Calu3 (cell line): ENCODE measurements around the gene FAHD1. TPM values are rescaled to one million over a fixed set of nuclear protein-coding genes. Genes with fewer than 3 reads are reported as not detected.
A peak's percentile ranks its signal among the peaks of the same experiment; 100 is the strongest.

Source experiments
- BruUV-seq: library from RNA; stranded (reverse); fragments of 400-500 nt; replicated peaks from 2 replicates; lab custom pipeline; 2021; lab: Mats Ljungman, UMichigan
- CTCF ChIA-PET: fragments of 300-600 bp; sonication (Branson Sonifier 250); formaldehyde crosslinking; loops from one replicate; lab custom pipeline; 2022; ENCODE audit warnings: antibody characterized with exemption; lab: Charles Lee
- DNase-seq: peaks from one replicate; pipeline ENCODE4 v3.0.0; 2022
- H3K27ac Mint-ChIP-seq: one replicate; pipeline ENCODE4 v1.8.0; 2022; ENCODE audit warnings: mixed read lengths; ENCODE audit not compliant: unreplicated experiment
- H3K27me3 Mint-ChIP-seq: one replicate; pipeline ENCODE4 v1.8.0; 2022; ENCODE audit warnings: mixed read lengths; ENCODE audit not compliant: unreplicated experiment
- H3K36me3 Mint-ChIP-seq: one replicate; pipeline ENCODE4 v1.8.0; 2022; ENCODE audit warnings: mild to moderate bottlenecking, moderate library complexity, mixed read lengths; ENCODE audit not compliant: insufficient read depth, unreplicated experiment
- H3K4me1 Mint-ChIP-seq: one replicate; pipeline ENCODE4 v1.8.0; 2022; ENCODE audit warnings: mild to moderate bottlenecking, low read depth, mixed read lengths; ENCODE audit not compliant: unreplicated experiment
- H3K4me3 Mint-ChIP-seq: one replicate; pipeline ENCODE4 v1.8.0; 2022; ENCODE audit warnings: mild to moderate bottlenecking, low read depth, moderate library complexity, mixed read lengths; ENCODE audit not compliant: unreplicated experiment
- H3K9me3 Mint-ChIP-seq: one replicate; pipeline ENCODE4 v1.8.0; 2022; ENCODE audit warnings: low read depth, mixed read lengths; ENCODE audit not compliant: unreplicated experiment
- intact Hi-C: fragments of 100-400 bp; cut with micrococcal nuclease; formaldehyde crosslinking; loops from one replicate; pipeline ENCODE4 v1.10.0; 2022; ENCODE audit not compliant: unreplicated experiment
- total RNA-seq: library from RNA; stranded (reverse); gene quantifications from 2 replicates; pipeline ENCODE4 v1.2.3, GENCODE V29; 2022
- TF ChIP-seq, protein P1 (sequence below): fragments of 200-600 bp; IDR thresholded peaks from one replicate; pipeline ENCODE4 v1.8.0; 2022; ENCODE audit warnings: antibody characterized with exemption; ENCODE audit not compliant: unreplicated experiment

FAHD1 gene
- total RNA-seq, 1 experiment from 2014 or later, result 33.1 TPM

GRCh38 chr16:1781758-1782407 is 45.1 kb upstream of the FAHD1 start:
- Mint-ChIP-seq H3K9me3 (no peaks in the 10 kb centered on the region), H3K36me3 (peaks cover 90% of the 10 kb centered on the region), H3K27me3 (no peaks in the 10 kb centered on the region), H3K4me3 (peak overlapping the region; percentile 91), H3K4me1 (peaks cover 13% of the 10 kb centered on the region), H3K27ac (peak overlapping the region; percentile 94)
- CTCF ChIA-PET, result interaction anchor here (0.6 to 1.2 kb wide), 4 partner anchors 8 to 108 kb away, joined by 4 to 19 read pairs (median 5); partner anchors contain the start of genes EME2 and MRPS34
- BruUV-seq, result no TSS peak
- TF ChIP-seq, protein P1, sequence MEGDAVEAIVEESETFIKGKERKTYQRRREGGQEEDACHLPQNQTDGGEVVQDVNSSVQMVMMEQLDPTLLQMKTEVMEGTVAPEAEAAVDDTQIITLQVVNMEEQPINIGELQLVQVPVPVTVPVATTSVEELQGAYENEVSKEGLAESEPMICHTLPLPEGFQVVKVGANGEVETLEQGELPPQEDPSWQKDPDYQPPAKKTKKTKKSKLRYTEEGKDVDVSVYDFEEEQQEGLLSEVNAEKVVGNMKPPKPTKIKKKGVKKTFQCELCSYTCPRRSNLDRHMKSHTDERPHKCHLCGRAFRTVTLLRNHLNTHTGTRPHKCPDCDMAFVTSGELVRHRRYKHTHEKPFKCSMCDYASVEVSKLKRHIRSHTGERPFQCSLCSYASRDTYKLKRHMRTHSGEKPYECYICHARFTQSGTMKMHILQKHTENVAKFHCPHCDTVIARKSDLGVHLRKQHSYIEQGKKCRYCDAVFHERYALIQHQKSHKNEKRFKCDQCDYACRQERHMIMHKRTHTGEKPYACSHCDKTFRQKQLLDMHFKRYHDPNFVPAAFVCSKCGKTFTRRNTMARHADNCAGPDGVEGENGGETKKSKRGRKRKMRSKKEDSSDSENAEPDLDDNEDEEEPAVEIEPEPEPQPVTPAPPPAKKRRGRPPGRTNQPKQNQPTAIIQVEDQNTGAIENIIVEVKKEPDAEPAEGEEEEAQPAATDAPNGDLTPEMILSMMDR, result peak; percentile 30
- peak; percentile 59 for DNase-seq
- intact Hi-C loops, result no loop called here

- no TSS peak for BruUV-seq
- intact Hi-C loops, result no loop called here
- TF ChIP-seq, protein P1, result no peak
- Mint-ChIP-seq H3K36me3 (peaks cover 84% of the 10 kb centered on the region), H3K4me1 (peaks cover 13% of the 10 kb centered on the region), H3K27ac (peak within 1 kb of the TSS; percentile 94), H3K27me3 (no peaks in the 10 kb centered on the region), H3K9me3 (no peaks in the 10 kb centered on the region), H3K4me3 (peak within 1 kb of the TSS; percentile 91)
- CTCF ChIA-PET, result interaction anchor here (0.5 to 1.2 kb wide), 6 partner anchors 9 to 971 kb away, joined by 3 to 19 read pairs (median 4); partner anchors contain the start of genes EME2, FAHD1 and MRPS34
- DNase-seq, result peak; percentile 100
These were observed 44.4 kb upstream of the FAHD1 start, which contains the start of the genes NUBP2 and SPSB3 for GRCh38 chr16:1782408-1783264. TSS of gene NUBP2 (plus strand) at chr16:1782960. CDS start at chr16:1783021, 61 bp downstream. TSS of gene SPSB3 (minus strand) at chr16:1782571. CDS start at chr16:1781483, 1,088 bp downstream.

DNA sequence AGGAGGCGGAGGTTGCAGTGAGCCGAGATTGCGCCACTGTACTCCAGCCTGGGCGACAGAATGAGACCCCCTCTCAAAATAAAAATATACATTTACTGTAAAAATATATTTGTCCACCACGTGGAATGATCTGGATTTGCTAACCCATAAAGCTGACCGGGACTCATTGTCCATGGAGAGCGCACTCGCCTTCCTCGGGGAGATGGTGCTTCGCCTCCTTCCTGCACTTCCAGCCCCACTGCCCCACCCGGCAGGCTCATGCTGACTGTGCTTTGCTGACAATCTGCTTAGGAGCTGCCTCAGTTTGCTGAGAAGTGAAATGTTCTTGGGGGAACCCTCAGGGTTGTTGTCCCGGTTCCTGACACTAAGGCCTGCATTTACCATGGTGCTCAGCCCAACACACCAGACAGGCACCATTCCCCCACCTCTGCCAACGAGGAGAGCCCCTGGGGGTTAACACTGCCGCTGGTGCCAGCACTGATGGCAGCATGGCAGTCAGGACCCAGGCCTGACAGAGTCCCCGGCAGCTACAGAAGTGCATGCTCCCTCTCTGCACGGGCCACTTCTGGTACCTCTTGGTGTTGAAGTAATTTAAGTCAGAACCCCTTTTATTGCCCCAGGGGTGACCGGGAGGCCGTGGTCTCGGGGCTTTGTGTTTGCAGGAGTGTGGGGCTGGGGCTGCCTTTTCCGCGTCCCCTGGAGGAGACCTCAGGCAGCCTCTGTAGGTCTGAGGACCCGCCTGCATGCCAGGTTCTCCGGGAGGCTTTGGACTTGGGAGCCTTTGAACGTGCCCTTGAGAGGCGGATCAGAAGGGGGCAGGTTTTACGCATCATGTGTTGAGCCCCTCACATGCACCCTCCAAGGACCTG is 41.8 kb upstream of the FAHD1 start:
- TF ChIP-seq, protein P1, result no peak
- CTCF ChIA-PET, result interaction anchor here (0.7 kb wide), 1 partner anchor 10 kb away, joined by 3 read pairs; no protein-coding TSS in a partner anchor
- no TSS peak for BruUV-seq

GRCh38 chr16:1785846-1786170 is 41.2 kb upstream of the FAHD1 start:
- DNase-seq, result no peak
- intact Hi-C loops, result no loop called here
- TF ChIP-seq, protein P1, result no peak
- H3K36me3 Mint-ChIP-seq, result peaks cover 74% of the 10 kb centered on the region
- H3K4me3 Mint-ChIP-seq, result peak overlapping the region; percentile 12
- CTCF ChIA-PET, result no interaction called here
- no peak overlapping the region for H3K27ac Mint-ChIP-seq
- no peaks in the 10 kb centered on the region for H3K27me3 Mint-ChIP-seq
- H3K4me1 Mint-ChIP-seq, result peaks cover 11% of the 10 kb centered on the region
- no TSS peak for BruUV-seq
- no peaks in the 10 kb centered on the region for H3K9me3 Mint-ChIP-seq

More for the DNA sequence above, 41.8 kb upstream of the FAHD1 start:
- no peak for DNase-seq
- Mint-ChIP-seq H3K27ac (no peak overlapping the region), H3K4me1 (peaks cover 13% of the 10 kb centered on the region), H3K27me3 (no peaks in the 10 kb centered on the region), H3K9me3 (no peaks in the 10 kb centered on the region), H3K36me3 (peaks cover 74% of the 10 kb centered on the region), H3K4me3 (peak overlapping the region; percentile 12)
- intact Hi-C loops, result no loop called here
